ENCODE results near the gene COASY.

- no peak for TF ChIP-seq CTCF (IDR thresholded peaks at IDR 0.05)
- TF ChIP-seq POLR2A (IDR thresholded peaks at IDR 0.05), result no peak
Observed at GRCh38 chr17:42518755-42519545, 43.0 kb upstream of the COASY start.
